ENCODE results near the gene EFCAB8.

The EFCAB8 gene

GRCh38 chr20:32988008-32988407 is 129.3 kb downstream of the EFCAB8 start:
- DNase-seq = no peak

GRCh38 chr20:32989507-32990283 is 131.0 kb downstream of the EFCAB8 start:
- no peak for DNase-seq

- no peak for DNase-seq
These were observed 131.7 kb downstream of the EFCAB8 start for GRCh38 chr20:32990426-32990825.

GRCh38 chr20:32991383-32991782 is 132.7 kb downstream of the EFCAB8 start:
- no peak for DNase-seq

- no peak for DNase-seq
These were observed 133.3 kb downstream of the EFCAB8 start for GRCh38 chr20:32991792-32992641.

GRCh38 chr20:32993496-32994050 is 134.8 kb downstream of the EFCAB8 start:
- DNase-seq = no peak

- no peak for DNase-seq
These were observed 137.1 kb downstream of the EFCAB8 start for GRCh38 chr20:32995802-32996201.

- DNase-seq = no peak
These were observed 138.7 kb downstream of the EFCAB8 start for GRCh38 chr20:32997431-32997830.

- DNase-seq = no peak
These were observed 141.0 kb downstream of the EFCAB8 start for GRCh38 chr20:32999603-33000250.

- no peak for DNase-seq
These were observed 142.2 kb downstream of the EFCAB8 start for GRCh38 chr20:33000802-33001466.

- DNase-seq = no peak
These were observed 143.5 kb downstream of the EFCAB8 start for GRCh38 chr20:33002087-33002808.

- DNase-seq = no peak
These were observed 145.5 kb downstream of the EFCAB8 start, which contains the start of gene SUN5 for GRCh38 chr20:33004141-33004751. Gene SUN5, minus strand, starts transcription at chr20:33004433. Its CDS starts 93 bp downstream, at chr20:33004340.

GRCh38 chr20:33005132-33005566 is 146.4 kb downstream of the EFCAB8 start:
- DNase-seq = no peak

GRCh38 chr20:33005908-33006775 is 147.4 kb downstream of the EFCAB8 start:
- no peak for DNase-seq

- DNase-seq = no peak
These were observed 148.2 kb downstream of the EFCAB8 start for GRCh38 chr20:33006776-33007375.

- no peak for DNase-seq
These were observed 148.9 kb downstream of the EFCAB8 start, which contains the start of gene BPIFB2 for GRCh38 chr20:33007376-33008335. Gene BPIFB2, plus strand, starts transcription at chr20:33007704. Its CDS starts 871 bp downstream, at chr20:33008575.

GRCh38 chr20:33008336-33009213 is 149.9 kb downstream of the EFCAB8 start:
- DNase-seq = no peak
